C4-2B (cell line): ENCODE results near the gene NOA1.

Source experiments
- H3K27ac ChIP-seq: fragments of 450-650 bp; 2 replicates; pipeline ENCODE4 v1.5.1; 2017
- ZFX ChIP-seq: fragments of 450-650 bp; IDR thresholded peaks from 2 replicates; pipeline ENCODE4 v1.6.1; 2017
- TF ChIP-seq, protein P1 (sequence below): fragments of 450-650 bp; conservative IDR thresholded peaks from 2 replicates; pipeline ENCODE4 v1.5.1; 2017; ENCODE audit warnings: mild to moderate bottlenecking

The NOA1 gene

DNA sequence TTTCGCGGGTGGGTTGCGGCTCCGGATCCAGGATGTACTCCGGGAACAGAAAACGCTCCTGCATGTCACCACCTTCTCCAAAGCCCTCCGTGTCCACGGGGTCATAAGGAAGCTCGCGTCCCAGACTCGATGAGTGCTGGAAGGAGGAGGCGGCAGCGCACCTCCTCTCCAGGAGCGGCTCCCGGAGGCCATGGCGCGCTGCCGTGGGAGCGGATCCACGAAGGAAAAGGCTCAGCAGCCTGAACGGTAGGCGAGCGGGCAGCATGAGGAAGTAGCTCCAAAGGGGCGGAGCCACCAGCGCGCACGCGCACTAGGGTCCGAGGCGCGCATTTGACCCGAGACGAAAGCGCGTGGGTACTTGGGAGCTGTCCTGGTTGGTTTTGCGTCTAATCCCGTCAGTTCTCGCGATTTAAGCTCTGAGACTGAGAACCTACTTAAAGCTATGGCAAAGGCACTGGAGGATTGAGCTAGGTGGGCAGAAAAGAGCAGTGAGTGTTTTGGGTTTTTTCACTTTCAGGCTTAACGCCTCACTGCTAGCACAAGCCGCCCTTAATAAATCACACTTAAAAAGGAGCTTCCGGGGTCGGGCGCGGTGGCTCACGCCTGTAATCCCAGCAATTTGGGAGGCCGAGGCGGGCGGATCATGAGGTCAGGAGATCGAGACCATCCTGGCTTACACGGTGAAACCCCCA, at the start of gene NOA1:
Gene NOA1 (minus strand): TSS at position 286 of the 692 bp plus-strand sequence. CDS start 21 bp downstream, at position 265.
- peak within 1 kb of the TSS; percentile 98 for H3K27ac ChIP-seq
- TF ChIP-seq, protein P1, sequence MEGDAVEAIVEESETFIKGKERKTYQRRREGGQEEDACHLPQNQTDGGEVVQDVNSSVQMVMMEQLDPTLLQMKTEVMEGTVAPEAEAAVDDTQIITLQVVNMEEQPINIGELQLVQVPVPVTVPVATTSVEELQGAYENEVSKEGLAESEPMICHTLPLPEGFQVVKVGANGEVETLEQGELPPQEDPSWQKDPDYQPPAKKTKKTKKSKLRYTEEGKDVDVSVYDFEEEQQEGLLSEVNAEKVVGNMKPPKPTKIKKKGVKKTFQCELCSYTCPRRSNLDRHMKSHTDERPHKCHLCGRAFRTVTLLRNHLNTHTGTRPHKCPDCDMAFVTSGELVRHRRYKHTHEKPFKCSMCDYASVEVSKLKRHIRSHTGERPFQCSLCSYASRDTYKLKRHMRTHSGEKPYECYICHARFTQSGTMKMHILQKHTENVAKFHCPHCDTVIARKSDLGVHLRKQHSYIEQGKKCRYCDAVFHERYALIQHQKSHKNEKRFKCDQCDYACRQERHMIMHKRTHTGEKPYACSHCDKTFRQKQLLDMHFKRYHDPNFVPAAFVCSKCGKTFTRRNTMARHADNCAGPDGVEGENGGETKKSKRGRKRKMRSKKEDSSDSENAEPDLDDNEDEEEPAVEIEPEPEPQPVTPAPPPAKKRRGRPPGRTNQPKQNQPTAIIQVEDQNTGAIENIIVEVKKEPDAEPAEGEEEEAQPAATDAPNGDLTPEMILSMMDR: no peak
- no peak for TF ChIP-seq ZFX

DNA sequence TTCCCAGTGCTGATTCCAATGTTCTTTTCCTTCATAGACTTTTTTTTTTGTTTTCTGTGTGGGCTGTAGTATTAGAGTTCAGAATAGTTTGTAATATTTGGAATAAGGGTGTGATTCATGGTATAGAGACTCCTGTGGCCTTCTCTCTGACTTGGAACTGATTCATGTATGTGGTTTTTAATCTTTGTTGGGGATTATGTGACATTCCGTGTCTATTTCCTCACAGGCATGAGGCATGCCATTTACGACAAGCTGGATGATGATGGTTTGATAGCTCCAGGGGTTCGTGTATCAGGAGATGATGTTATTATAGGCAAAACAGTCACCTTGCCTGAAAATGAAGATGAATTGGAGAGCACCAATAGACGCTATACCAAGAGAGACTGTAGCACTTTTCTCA, 45.7 kb upstream of the NOA1 start:
- TF ChIP-seq, protein P1: no peak
- no peak for TF ChIP-seq ZFX
- no peak overlapping the region for H3K27ac ChIP-seq

DNA sequence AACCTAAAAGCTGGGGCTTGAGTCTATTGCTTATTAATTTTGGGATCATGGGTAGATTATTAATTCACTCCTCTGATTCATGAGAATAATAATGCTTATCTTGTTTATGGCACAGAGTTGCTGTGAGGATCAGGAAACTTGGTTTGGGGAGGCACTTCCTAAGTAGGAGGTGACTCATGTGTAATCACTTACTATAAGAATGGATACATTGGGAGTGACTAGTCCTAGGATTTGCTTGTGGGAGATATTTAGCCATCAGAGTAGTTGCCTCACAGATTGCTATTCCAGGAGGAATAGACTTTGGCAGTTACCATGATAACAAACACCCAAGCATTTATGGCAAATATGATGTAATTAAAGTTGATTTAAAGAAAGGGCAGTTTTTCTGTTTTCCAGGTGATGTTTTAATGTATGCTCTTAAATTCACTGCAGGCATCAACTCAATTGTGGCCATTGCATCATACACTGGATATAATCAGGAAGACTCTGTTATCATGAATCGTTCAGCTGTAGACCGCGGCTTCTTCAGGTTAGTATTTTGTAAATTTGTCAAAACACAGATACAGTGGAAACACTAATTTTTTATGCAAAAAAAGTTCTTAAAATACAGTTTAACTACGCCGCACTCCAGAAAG, 43.2 kb upstream of the NOA1 start:
- no peak overlapping the region for H3K27ac ChIP-seq
- TF ChIP-seq, protein P1: no peak
- TF ChIP-seq ZFX: no peak

DNA sequence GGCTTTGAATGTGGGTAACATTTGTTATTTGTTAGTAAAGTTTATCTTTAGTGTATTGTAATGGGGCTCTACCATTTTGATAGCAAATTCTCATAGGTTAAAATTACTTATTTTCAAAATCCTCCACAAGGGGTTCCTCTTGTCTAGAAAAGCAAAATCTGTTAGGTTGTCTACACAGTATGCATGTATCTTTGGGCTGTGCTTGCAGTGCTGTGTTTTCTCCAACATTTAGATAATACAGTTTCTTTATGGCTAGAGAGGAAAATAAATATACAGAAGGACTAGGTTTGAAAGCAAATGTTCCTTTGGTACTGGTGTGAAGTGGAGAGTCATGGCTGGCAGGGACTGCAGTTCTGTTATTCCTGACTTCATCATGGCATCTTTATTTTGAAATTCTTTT, 41.6 kb upstream of the NOA1 start:
- TF ChIP-seq ZFX: no peak
- TF ChIP-seq, protein P1: no peak
- no peak overlapping the region for H3K27ac ChIP-seq

DNA sequence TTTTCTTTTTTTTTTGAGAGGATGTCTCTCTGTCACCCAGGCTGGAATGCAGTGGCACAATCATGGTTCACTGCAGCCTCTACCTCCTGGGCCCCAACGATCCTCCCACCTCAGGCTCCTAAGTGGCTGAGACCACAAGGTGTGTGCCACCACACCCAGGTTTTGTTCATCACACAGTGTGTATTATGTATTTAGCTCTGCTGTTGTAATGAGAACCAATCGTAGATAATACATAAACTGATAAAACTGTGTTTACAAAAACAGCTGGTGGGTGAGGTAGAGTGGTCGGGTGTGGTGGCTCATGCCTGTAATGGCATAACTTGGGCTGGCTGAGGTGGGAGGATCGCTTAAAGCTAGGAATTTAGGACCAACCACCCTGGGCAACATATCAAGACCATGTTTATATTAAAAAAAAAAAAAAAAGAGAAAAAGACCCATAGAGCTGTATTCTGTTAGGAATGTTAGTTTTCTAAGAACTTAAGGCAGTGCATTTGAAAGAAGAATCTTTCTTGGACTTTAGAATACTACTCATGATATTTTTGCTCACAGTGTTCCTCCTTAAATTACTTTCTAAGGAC, 36.2 kb upstream of the NOA1 start:
- TF ChIP-seq, protein P1: no peak
- TF ChIP-seq ZFX: no peak
- no peak overlapping the region for H3K27ac ChIP-seq

DNA sequence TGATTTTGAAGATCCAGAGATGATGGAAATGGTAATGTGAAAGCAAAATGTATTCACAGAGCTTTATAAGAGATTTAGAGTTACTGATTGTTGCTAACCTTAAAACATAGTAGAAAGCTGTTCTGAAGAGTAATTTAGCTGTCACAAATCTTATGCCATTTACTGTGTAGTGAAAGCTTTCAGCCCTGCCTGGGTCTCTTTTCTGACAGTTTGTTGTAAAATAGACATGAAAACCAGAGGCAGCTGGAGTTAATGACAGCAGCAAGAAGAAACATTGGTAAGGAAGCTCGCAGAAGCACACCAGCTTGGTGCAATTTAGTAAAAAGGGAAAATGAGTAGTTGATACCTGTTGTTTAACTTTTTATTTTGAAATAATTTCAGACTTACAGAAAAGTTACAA, 22.3 kb upstream of the NOA1 start:
- H3K27ac ChIP-seq: no peak overlapping the region
- no peak for TF ChIP-seq ZFX
- TF ChIP-seq, protein P1: no peak

DNA sequence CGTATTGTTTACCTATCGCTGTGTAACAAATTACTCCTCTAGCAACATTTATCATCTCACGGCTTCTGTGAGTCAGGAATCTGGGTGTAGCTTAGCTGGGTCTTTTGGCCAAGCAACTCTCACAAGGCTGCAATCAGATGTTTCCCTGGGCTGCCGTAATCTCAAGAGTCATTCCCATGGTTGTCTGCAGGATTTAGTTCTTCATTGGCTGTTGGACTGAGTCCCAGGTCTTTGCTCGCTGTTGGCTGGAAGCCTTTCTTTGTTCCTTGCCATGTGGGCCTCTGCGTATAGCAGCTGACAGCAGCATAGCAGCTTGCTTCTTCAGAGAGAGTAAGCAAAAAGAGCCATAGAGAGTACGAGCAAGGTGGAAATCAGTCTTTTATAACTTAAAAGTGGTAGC, 18.1 kb upstream of the NOA1 start:
- no peak for TF ChIP-seq ZFX
- TF ChIP-seq, protein P1: no peak
- H3K27ac ChIP-seq: peak overlapping the region; percentile 50
